Endothelial cell of umbilical vein (primary cell): ENCODE results near the gene TMEM208. TPM values are rescaled to one million over a fixed set of nuclear protein-coding genes. Genes with fewer than 3 reads are reported as not detected.
A peak's percentile ranks its signal among the peaks of the same experiment; 100 is the strongest.

Experiments
- BruUV-seq: library from RNA; stranded (reverse); fragments of 400-500 nt; replicated peaks from 2 replicates; lab custom pipeline; 2021; lab: Mats Ljungman, UMichigan
- CTCF ChIA-PET: fragments of 300-600, 350-600 bp; sonication (Branson Sonifier 250); formaldehyde crosslinking; loops from one replicate; lab custom pipeline; 2021; ENCODE audit warnings: antibody characterized with exemption, inconsistent platforms; lab: Charles Lee
- POLR2A ChIA-PET: fragments of 300-600, 350-600 bp; sonication (Branson Sonifier 250); formaldehyde crosslinking; loops from one replicate; lab custom pipeline; 2021; ENCODE audit warnings: antibody characterized with exemption, inconsistent platforms; lab: Charles Lee
- DNase-seq: peaks from one replicate; pipeline ENCODE4 v3.0.0-alpha.2; 2011; ENCODE audit warnings: low read depth, low spot score
- FAIRE-seq: peaks from 2 replicates; lab custom pipeline; 2011; peaks lifted over from hg19 to GRCh38; lab: Jason Lieb, UNC
- H2AFZ ChIP-seq: 2 replicates; pipeline ENCODE4 v1.6.0; 2012; ENCODE audit warnings: low read depth, low read length, control low read depth, inconsistent platforms
- H3K27ac ChIP-seq: 2 replicates; pipeline ENCODE4 v1.5.1; 2011; ENCODE audit warnings: low read depth, mild to moderate bottlenecking, control low read depth, low read length, moderate library complexity; ENCODE audit not compliant: insufficient read depth
- H3K27me3 ChIP-seq, 2 experiments: 2 replicates each; pipeline versions ENCODE4 v1.6.0 to v1.6.1; 2011; ENCODE audit warnings: low read length in 2 of 2, mixed read lengths in 1 of 2; ENCODE audit not compliant: control insufficient read depth in 2 of 2, insufficient read depth in 2 of 2
- H3K36me3 ChIP-seq, 2 experiments: 2 replicates in 1 of 2; 3 replicates in 1 of 2; pipeline ENCODE4 v1.5.1; 2011; ENCODE audit warnings: low read length in 2 of 2, mild to moderate bottlenecking in 1 of 2, moderate library complexity in 1 of 2; ENCODE audit not compliant: control insufficient read depth in 2 of 2, insufficient read depth in 2 of 2; ENCODE audit errors: extremely low read depth in 1 of 2
- H3K4me1 ChIP-seq: 3 replicates; pipeline ENCODE4 v1.5.1; 2011; ENCODE audit warnings: mild to moderate bottlenecking, low read length; ENCODE audit not compliant: control insufficient read depth, insufficient read depth; ENCODE audit errors: extremely low read depth
- H3K4me2 ChIP-seq: 2 replicates; pipeline ENCODE4 v1.6.1; 2011; ENCODE audit warnings: low read length, control low read depth, mixed read lengths; ENCODE audit not compliant: insufficient read depth
- H3K4me3 ChIP-seq, 3 experiments: fragments of 200-600 bp in 1 of 3; sonication (generic), shearing (Covaris generic) in 1 of 3; replicated peaks in 1 of 3; 2 replicates each; pipeline ENCODE4 v1.5.1; 2011 to 2016; ENCODE audit warnings: control low read depth in 3 of 3, low read length in 3 of 3, mild to moderate bottlenecking in 2 of 3, inconsistent platforms in 1 of 3, low read depth in 1 of 3, moderate library complexity in 1 of 3; ENCODE audit not compliant: insufficient read depth in 1 of 3
- H3K79me2 ChIP-seq: 2 replicates; pipeline ENCODE4 v1.6.0; 2012; ENCODE audit warnings: low read length, inconsistent platforms; ENCODE audit not compliant: control insufficient read depth, insufficient read depth
- H3K9ac ChIP-seq: replicated peaks from 2 replicates; pipeline ENCODE3; 2011; ENCODE audit warnings: low read length, control low read depth; ENCODE audit not compliant: insufficient read depth; ENCODE audit errors: extremely low read depth
- H3K9me1 ChIP-seq: replicated peaks from 3 replicates; pipeline ENCODE4 v1.6.0; 2011; ENCODE audit warnings: mild to moderate bottlenecking, low read length; ENCODE audit not compliant: control insufficient read depth, insufficient read depth; ENCODE audit errors: extremely low read depth
- H3K9me3 ChIP-seq: replicated peaks from 2 replicates; pipeline ENCODE4 v1.5.1; 2012; ENCODE audit warnings: low read length, inconsistent platforms; ENCODE audit not compliant: control insufficient read depth, insufficient read depth
- H4K20me1 ChIP-seq: replicated peaks from 2 replicates; pipeline ENCODE3; 2011; ENCODE audit warnings: mild to moderate bottlenecking, low read length; ENCODE audit not compliant: control insufficient read depth, insufficient read depth; ENCODE audit errors: extremely low read depth
- CTCF ChIP-seq, 2 donors: IDR thresholded peaks; 1 replicate in 1 of 2; 2 replicates in 1 of 2; pipeline ENCODE4 v1.5.1; 2011; ENCODE audit warnings: low read length in 2 of 2, mild to moderate bottlenecking in 2 of 2, moderate library complexity in 2 of 2, control low read depth in 1 of 2, inconsistent platforms in 1 of 2, low read depth in 1 of 2; ENCODE audit not compliant: insufficient read depth in 1 of 2; ENCODE audit errors: extremely low read depth in 1 of 2
- EZH2 ChIP-seq: IDR thresholded peaks from 2 replicates; pipeline ENCODE4 v1.6.1; 2012; ENCODE audit warnings: borderline replicate concordance, low read depth, mild to moderate bottlenecking, moderate library complexity, low read length, inconsistent platforms; ENCODE audit not compliant: severe bottlenecking
- FOS ChIP-seq: IDR thresholded peaks from 2 replicates; pipeline ENCODE4 v1.6.1; 2011; ENCODE audit warnings: mild to moderate bottlenecking, low read length, moderate library complexity, borderline replicate concordance; ENCODE audit not compliant: insufficient read depth
- GATA2 ChIP-seq: IDR thresholded peaks from 2 replicates; pipeline ENCODE4 v1.7.0; 2011; ENCODE audit warnings: low read depth, mild to moderate bottlenecking, moderate library complexity, mixed read lengths, low read length; ENCODE audit not compliant: insufficient read length, insufficient read depth
- JUN ChIP-seq: IDR thresholded peaks from 2 replicates; pipeline ENCODE4 v1.6.1; 2011; ENCODE audit warnings: borderline replicate concordance, low read depth; ENCODE audit not compliant: insufficient read length, insufficient read depth
- MAX ChIP-seq: IDR thresholded peaks from 2 replicates; pipeline ENCODE4 v1.6.1; 2011; ENCODE audit not compliant: insufficient read depth, insufficient read length
- MYC ChIP-seq: IDR thresholded peaks from one replicate; pipeline ENCODE4 v1.6.1; 2011; ENCODE audit warnings: mild to moderate bottlenecking, low read depth, low read length
- POLR2A ChIP-seq: IDR thresholded peaks from 2 replicates; pipeline ENCODE4 v1.6.1; 2012; ENCODE audit warnings: low read depth, mild to moderate bottlenecking, control low read depth, low read length
- POLR2AphosphoS5 ChIP-seq: IDR thresholded peaks from 2 replicates; pipeline ENCODE4 v1.6.1; 2012; ENCODE audit warnings: low read depth, mild to moderate bottlenecking, control low read depth, low read length, moderate library complexity; ENCODE audit not compliant: insufficient read depth
- dilution Hi-C: fragments of 300-500 bp; cut with MboI; formaldehyde crosslinking; loops from one replicate; pipeline ENCODE4 v1.15.0; 2019; ENCODE audit warnings: low sequenced_read_pairs; ENCODE audit not compliant: extremely low pct_ligation_motif_present
- intact Hi-C: fragments of 100-400 bp; cut with micrococcal nuclease; formaldehyde crosslinking; loops from one replicate; pipeline ENCODE4 v1.10.0; 2022
- polyA plus RNA-seq, 4 experiments: library from polyadenylated mRNA; depleted of rRNA in 3 of 4; stranded (reverse) in 3 of 4; unstranded in 1 of 4; fragments of >200 nt; gene quantifications; 2 replicates each; pipeline versions ENCODE4 v1.2.1 to v1.2.3, GENCODE V29; 2011 to 2012; ENCODE audit warnings: missing spikeins in 1 of 4
- total RNA-seq: library from RNA; stranded (reverse); gene quantifications from 2 replicates; pipeline ENCODE4 v1.2.3, GENCODE V29; 2021

Gene TMEM208
- total and polyA plus RNA-seq, 2 donors (not counting 3 experiments of a cell fraction or from before 2014, with no cell fraction given) = 35.3 to 94.0 TPM

DNA sequence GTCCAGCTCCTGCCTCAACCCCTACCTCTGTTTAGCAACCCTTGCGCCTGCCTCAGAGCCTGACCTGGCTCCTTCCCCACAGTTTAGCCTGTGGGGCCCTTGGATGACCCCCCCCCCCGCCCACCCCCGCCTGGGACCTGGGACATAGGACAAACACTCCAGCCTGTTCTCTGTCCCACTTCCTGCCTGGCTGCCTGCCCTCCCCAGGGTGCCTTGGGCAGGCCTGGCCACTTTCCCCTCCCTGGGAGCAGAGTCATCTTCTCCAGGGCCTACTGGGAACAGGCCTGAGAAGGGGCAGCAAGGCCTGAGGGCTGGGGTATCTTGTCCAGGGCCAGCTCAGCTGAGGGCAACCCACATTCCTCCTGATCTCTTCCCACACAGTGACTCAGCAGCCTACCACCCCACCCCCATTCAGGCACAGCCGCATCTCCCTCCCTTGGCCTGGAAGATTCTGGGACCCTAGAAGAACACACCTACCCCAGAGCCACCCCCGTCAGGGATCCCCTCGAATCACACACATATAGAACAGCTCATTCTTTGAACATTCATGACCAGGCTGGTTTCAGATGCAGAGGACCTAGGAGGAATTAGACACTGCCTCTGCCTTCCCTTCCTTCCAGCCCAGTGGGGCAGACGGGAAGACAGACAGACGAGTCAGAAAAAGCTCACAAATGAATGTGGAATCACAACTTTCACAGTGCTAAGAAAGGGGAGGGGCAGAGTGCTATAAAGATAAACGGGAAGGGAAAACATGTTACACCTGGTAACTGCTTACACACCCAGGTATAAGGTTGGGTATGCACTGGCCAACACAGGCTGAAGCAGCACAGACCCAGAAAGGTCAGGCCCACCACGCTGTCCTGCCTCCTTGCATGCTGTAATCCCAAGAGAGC, 14.3 kb downstream of the TMEM208 start:
- FAIRE-seq (peak; percentile 78), DNase-seq (peak; percentile 36)
- ChIA-PET CTCF (interaction anchor here (1.0 to 1.5 kb wide), 4 partner anchors 9 to 158 kb away, joined by 3 to 5 read pairs (median 3); no protein-coding TSS in a partner anchor), POLR2A (no interaction called here)
- no TSS peak for BruUV-seq
- TF ChIP-seq CTCF (IDR thresholded peaks at IDR 0.05; ENCODE audit: extremely low read depth in 1 of 2, insufficient read depth in 1 of 2, low read depth in 1 of 2, low read length in 2 of 2) (no peak), GATA2 (no peak), FOS (no peak), EZH2 (no peak), POLR2A (no peak), MAX (no peak), JUN (no peak), POLR2AphosphoS5 (no peak), MYC (no peak)
- Histone ChIP-seq H3K4me2 (peak overlapping the region; percentile 7), H3K4me3 (no peak overlapping the region), H3K4me1 (peaks cover 52% of the 10 kb centered on the region), H3K79me2 (peaks cover 46% of the 10 kb centered on the region), H4K20me1 (no peaks in the 10 kb centered on the region), H3K9me3 (no peaks in the 10 kb centered on the region), H3K27ac (peak overlapping the region; percentile 85), H2AFZ (no peak overlapping the region), H3K9me1 (no peaks in the 10 kb centered on the region), H3K36me3 (peaks cover 5 to 35% of the 10 kb centered on the region in 2 experiments), H3K9ac (peak overlapping the region; percentile 44), H3K27me3 (no peaks in the 10 kb centered on the region)
- intact Hi-C loops (no loop called here), dilution Hi-C loops (no loop called here)
